ENCODE measurements around the gene STRADB.

DNA sequence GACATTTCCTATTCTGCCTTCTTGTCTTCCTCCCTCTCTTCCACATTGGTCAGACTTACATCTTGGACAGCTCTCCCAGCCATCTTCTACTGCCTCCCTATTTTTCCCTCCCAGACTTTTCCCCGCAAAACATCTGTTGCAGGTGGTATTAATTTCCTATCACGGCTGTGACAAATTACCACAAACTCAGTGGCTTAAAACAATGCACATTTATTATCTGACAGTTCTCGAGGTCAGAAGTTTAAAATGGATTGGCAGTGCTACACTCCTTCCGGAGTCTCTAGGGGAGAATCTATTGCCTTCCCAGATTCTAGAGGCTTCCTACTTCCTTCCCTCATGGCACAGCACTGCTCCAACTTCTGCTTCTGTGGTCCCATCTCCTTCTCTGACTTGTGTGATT is 33.3 kb downstream of the STRADB start:
- TF ChIP-seq POLR2A (IDR thresholded peaks at IDR 0.05) = no peak
- TF ChIP-seq POLR2AphosphoS5 (IDR thresholded peaks at IDR 0.05) = no peak

All from gastroesophageal sphincter (tissue), 2 donors.